ENCODE measurements around the gene TESK2.
"Not testable (repeated sequence)": the region's sequence is repeated elsewhere in the genome, so short reads cannot be mapped to it uniquely, and the experiment has no call there.

TESK2 gene

DNA sequence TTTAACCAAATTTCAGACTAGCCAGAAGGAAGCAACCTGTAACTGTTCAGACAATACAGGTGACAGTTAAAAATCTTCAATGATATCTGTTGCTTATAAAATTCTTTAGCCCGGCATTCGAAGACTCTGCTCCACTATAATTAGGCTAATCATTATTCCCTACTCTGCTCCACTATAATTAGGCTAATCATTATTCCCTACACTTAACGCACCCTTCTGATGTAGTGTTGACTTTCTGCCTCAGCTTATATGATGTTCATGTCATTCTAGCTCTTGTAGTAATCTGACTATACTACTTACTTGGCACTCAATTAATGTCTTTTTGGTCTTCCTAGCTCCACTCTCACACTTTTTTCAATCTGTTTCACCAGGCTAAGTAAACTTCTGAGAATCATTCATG lies 13.3 kb downstream of the TESK2 start:
- DNase-seq (ENCODE audit: insufficient read length, low spot score) (no peak), FAIRE-seq (no peak)

DNA sequence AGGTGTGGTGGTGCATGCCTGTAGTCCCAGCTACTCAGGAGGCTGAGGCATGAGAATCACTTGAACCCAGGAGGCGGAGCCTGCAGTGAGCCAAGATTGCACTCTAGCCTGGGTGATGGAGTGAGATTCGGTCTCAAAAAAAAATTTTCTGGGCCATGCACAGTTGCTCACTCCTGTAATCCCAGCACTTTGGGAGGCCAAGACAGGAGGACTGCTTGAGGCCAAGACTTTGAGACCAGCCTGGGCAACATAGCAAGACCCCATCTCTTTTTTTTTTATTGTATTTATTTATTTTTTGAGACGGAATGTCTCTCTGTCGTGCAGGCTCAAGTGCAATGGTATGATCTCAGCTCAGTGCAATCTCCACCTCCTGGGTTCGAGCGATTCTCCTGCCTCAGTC lies 16.8 kb downstream of the TESK2 start:
- DNase-seq (ENCODE audit: insufficient read length, low spot score) = not testable (repeated sequence)

DNA sequence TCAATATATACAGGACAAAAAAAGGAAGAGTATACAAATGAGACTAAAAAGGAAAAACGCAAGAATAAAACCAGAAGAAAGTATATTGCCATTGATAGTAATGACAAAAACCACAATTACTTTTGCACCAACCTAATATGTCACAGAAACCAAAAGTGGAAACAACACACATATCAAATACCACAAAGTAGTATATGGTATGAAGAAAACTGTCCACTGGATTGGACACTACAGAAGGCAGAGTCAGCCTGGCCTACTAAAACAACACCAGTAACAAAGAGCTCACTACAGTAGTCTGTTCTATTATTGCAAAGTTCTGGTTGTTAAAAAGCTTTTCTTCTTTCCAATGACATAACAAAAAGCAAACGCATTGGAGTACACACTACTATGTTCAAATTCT lies 17.7 kb downstream of the TESK2 start:
- peak; percentile 77 for FAIRE-seq
- no peak for DNase-seq (ENCODE audit: insufficient read length, low spot score)

More for the DNA sequence above, 16.8 kb downstream of the TESK2 start:
- FAIRE-seq = not testable (repeated sequence)

DNA sequence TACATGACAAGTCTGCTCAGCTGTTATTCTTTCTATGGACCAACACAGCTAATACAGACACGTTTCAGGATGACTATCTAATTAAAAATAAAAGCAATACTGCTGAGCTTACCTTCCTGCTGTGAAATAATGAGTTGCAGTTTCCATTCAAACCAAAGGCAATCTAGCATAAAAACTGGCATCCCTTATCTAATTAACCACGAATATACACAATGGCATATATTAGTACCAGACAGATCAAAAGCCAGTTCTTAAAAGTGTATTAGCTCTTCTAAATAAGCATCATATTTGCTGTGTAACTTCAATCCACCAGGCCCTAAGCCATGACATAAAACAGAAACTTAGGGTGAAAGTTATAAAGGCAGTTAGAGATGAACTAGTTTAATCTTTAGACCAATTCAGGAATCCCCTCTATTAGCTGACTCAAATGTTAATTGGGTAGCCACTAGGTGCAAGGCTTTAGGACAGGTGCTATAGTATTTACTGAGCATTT lies 20.6 kb downstream of the TESK2 start:
- DNase-seq (ENCODE audit: insufficient read length, low spot score) (no peak), FAIRE-seq (peak; percentile 84)

DNA sequence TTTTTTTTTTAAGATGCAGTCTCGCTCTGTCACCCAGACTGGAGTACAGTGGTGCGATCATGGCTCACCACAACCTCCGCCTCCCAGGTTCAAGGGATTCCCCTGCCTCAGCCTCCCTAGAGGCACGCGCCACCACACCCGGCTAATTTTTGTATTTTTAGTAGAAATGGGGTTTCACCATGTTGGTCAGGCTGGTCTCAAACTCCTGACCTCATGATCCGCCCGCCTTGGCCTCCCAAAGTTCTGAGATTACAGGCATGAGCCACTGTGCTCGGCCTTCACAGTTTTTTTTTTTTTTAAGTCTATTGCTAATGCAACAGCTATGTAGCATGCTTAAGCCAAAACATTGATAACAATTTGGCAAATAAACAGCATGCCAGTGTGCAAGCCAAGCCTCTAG lies 23.6 kb downstream of the TESK2 start:
- DNase-seq (ENCODE audit: insufficient read length, low spot score) = not testable (repeated sequence)

DNA sequence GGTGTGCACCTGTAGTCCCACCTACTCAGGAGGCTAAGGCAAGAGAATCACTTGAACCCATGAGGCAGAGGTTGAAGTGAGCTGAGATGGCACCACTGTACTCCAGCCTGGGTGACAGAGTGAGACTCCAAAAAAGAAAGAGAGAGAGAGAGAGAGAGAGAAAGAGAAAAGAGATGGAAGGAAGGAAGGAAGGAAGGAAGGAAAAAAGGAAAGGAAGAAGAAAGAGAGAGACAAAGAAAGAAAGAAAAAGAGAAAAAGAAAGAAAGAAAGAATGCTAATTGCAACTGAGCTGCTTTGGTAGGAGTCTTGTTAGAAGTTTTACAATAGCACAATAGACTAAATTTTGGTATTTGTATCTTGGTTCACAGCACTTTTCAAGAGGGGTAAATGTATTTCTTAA lies 25.7 kb downstream of the TESK2 start:
- FAIRE-seq = no peak
- DNase-seq (ENCODE audit: insufficient read length, low spot score) = no peak

More for the DNA sequence above, 23.6 kb downstream of the TESK2 start:
- FAIRE-seq = peak; percentile 44

DNA sequence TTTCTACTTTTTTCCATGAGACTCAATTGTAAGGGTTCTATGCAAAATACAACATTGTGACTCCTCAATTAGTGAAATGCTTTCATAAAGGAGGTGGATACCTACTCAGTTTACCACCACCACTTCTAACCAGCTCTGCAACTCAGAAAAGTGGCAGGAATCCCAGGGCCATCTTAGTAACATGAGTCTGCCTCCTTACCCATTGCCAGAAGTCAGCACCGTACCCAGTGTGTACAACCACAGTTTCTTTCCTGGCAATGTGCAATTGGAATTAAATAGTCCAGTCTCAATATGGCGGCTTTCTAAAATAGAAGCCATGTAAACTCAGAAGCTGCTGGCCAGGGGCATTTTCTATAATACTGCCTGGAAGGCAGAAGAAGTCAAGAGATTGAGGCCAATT lies 32.1 kb downstream of the TESK2 start:
- DNase-seq (ENCODE audit: insufficient read length, low spot score) (no peak), FAIRE-seq (no peak)

DNA sequence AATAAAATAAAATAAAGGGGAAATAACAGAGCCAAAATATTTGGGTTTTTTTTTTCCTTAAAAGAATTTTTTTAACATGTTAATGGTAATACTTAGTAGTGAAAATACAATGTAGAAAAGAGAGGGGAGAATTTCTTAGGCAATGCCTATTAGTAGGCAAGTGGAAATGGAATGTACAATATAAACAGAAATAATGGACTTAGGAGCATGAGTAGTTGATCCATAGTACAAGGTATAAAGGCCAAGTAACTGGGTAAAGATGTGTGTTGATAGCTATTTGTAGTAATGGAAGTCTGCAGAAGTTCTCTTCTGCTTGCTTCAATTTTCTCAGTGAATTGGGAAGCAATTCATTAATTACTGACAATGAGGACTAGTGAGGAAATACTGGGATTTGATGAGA lies 34.4 kb downstream of the TESK2 start:
- no peak for FAIRE-seq
- DNase-seq (ENCODE audit: insufficient read length, low spot score) = no peak

DNA sequence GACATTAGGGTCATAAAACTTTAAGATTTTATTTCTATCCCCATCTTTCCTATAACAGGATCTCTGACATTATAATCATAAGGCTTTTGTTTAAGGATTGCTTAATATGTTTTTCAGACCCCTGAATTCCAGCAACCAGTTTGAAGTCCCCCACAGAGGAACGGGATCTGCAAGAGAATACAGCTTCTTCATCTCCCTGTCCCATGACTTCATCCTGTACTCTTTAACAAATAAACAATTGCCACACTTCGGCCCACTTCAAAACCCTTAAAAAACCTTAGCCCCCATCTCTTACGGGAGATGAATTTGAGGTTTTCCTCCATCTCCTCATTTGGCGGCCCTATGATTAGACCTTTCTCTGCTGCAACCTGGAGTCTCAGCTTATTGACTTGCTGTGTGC lies 35.8 kb downstream of the TESK2 start:
- FAIRE-seq = peak; percentile 69

DNA sequence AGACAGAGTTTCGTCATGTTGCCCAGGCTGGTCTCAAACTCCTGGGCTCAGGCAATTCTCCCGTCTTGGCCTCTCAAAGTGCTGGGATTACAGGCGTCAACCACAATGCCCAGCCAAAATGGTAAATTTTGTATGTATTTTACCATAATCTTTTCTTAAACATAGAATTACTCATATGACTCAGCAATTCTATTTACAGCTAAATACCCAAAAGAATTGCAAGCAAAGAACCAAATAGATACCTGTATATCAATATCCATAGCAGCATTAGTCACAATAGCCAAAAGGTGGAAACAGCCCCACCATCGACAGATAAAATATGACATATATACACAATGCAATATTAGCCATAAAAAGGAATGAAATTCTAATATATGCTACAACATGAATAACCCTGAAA lies 36.5 kb downstream of the TESK2 start:
- DNase-seq (ENCODE audit: insufficient read length, low spot score) (no peak), FAIRE-seq (no peak)

More for the DNA sequence above, 35.8 kb downstream of the TESK2 start:
- DNase-seq (ENCODE audit: insufficient read length, low spot score) = no peak

DNA sequence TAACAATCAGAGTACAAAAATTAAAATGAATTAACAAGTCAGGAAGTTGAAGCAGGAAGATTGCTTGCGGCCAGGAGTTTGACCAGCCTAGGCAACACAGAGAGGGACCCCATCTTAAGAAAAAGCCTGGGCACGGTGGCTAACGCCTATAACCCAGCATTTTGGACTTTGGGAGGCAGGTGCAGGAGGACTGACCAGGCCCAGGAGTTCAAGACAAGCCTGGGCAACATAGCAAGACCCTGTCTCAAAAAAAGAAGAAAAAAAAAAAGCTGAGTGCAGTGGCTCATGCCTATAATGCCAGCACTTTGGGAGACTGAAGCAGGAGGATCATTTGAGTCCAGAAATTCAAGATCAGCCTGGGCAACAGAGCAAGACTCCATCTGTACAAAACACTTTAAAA lies 38.5 kb downstream of the TESK2 start:
- DNase-seq (ENCODE audit: insufficient read length, low spot score) (no peak), FAIRE-seq (no peak)

DNA sequence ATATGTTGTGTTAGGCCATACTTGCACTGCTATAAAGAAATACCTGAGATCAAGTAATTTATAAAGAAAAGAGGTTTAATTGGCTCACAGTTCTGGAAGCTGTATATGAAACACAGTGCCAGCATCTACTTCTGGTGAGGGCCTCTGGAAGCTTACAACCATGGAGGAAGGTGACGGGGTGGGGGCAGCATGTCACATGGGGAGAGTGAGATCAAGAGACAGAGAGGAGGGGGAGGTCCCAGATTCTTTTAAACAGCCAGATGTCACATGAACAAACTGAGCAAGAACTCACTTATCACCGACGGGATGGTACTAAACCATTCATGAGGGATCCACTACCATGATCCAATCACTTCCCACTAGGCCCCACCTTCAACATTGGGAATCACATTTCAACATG lies 42.6 kb downstream of the TESK2 start:
- FAIRE-seq (no peak), DNase-seq (ENCODE audit: insufficient read length, low spot score) (no peak)

DNA sequence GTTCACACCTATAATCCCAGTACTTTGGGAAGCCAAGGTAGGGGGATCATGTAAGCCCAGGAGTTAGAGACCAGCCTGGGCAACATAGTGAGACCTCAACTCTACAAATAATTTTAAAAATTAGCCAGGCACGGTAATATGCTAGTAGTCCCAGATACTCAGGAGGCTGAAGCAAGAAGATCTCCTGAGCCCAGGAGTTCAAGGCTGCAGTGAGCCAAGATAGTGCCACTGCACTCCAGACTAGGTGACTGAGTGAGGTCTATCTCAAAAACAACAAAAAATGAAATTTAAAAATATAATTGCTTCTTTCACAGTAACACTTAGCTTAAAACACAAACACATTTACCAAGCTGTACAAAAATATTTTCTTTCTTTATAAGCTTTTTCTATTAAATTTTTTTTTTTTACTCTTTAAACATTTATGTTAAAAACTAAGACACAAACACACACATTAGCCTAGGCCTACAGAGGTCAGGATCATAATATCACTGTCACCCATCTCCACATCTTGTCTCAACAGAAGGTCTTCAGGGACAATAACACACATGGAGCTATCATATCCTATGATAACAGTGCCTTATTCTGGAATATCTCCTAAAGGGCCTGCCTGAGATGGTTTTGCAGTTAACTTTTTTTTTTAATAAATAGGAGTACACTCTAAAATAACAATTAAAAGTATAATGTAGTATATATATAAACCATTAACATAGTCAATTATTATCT lies 43.9 kb downstream of the TESK2 start:
- DNase-seq (ENCODE audit: insufficient read length, low spot score) = no peak
- no peak for FAIRE-seq

DNA sequence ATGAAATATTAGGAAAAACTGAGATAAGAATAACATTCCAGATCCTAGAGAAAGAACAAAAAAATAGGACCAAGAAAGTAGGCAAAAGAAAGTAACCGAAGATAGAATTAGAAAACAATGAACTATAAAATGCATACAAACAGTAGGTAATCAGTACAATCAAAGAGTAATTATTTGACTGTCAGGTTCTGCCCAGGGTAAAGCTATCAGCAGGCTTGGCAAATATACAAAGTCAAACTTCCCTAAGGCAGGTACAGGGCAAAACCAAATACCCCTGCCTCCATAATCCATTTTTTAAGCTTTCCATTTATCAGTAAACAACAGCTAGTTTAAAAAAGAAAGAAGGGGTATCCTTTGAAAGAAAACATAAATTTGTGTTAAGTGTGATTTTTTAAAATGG lies 44.4 kb downstream of the TESK2 start:
- DNase-seq (ENCODE audit: insufficient read length, low spot score) = no peak
- no peak for FAIRE-seq

DNA sequence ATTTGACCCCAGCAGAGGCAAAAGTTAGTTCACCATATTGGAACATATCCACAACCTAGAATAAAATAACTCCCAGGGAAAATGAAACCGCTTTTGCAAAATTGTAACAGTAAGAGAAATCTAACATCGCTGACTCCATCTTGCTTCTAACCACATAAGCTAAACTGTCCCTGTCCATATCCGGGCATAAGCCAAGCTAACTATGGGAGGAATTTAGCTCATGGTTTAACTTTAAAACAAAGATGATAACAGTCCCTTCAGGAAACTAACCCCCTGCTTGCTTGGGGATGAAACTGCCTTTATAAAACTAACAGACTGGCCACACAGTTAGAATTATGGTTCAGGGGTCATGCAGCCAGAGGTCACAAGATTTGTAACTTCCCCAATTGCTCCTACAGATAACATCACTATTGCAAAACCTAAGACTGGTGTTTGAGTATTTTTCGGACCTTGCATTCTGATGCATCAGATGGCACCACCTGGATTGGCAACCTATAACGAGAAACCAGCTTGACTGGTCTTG lies 46.3 kb downstream of the TESK2 start:
- DNase-seq (ENCODE audit: insufficient read length, low spot score) = no peak
- no peak for FAIRE-seq

DNA sequence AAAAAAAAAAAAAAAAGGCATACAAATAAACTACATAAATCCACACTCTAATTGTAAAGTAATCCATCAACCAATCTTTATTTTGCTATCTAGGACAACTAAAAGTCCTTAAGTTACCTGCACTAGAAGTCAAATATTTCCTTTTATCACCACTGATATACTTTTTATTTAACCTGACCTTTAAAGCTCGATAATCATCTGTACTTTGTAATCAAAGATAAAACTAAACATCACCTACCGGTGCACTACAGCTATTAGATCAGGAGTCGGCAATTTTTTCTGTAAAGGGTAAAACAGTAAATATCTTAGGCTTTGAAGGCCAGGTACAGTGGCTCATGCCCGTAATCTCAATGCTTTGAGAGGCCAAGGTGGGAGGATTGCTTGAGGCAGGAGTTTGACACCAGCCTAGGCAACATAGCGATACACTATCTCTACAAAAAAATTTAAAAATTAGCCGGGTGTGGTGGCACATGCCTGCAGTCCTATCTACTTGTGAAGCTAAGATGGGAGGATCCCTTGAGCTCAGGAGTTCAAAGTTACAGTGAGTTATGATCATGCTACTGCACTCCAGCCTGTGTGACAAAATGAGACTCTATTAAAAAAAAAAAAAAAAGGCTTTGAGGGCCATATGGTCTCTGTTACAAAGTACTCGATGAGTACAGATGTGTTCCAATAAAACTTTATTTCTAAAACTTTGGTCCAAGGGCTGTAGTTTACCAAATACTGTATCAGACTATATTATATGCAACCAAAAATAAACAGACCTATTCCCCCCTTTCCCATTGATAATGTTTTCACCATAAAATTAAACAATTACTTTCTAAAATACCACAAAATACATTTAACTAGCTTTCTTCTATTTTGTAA lies 47.1 kb downstream of the TESK2 start:
- no peak for FAIRE-seq
- no peak for DNase-seq (ENCODE audit: insufficient read length, low spot score)

DNA sequence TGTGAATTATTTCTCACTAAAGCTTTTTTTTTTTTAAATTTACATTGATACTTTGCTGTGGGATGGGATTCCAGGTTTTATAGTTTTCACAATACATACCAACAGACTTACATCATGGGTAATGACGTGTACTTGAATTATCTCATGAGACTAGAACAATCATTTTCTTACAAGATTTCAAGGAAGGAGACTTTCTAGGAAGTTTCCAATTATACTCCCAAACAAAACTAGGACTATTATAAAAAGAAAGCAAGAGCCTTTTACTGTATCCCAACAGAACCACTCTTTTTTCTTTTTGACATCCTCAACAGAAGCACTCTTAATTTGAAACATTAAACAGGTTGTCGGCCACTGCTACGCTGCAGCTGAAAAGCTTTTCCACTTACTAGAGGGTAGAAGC lies 48.7 kb downstream of the TESK2 start:
- DNase-seq (ENCODE audit: insufficient read length, low spot score) = no peak
- FAIRE-seq = no peak

DNA sequence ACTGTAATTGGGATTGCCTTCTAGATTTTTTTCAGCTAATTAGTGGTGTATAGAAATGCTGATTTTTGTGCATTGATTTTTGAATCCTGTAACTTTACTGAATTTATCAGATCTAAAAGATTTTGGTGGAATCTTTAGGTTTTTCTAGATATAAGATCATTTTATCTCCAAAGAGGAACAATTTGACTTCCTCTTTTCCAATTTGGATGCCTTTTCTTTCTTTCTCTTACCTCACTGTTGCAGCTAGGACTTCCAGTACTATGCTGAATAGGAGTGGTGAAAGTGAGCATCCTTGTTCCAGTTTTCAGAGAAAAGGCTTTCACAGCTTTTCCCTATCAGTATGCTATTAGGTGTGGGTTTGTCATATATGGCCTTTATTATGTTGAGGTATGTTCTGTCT lies 53.6 kb downstream of the TESK2 start:
- no peak for FAIRE-seq
- DNase-seq (ENCODE audit: insufficient read length, low spot score) = no peak

DNA sequence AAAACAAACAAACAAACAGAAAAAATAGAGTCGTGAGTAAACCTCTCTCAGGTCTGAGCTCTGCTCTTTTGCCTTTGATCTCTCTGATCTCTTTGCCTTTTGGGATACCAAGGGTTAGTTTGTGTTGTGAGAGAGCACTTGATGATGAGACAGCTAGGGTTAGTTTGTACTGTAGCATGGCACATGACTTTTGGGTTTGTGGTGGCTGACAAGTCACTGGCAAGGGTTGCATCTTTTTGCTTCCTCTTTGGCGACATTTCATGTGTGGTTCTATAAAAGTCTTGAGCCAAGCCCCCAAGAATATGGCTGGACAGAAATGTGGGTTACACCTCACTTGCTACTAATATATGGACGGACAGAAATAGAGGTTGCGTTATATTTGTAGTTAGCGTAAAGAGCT lies 60.5 kb downstream of the TESK2 start:
- FAIRE-seq (no peak), DNase-seq (ENCODE audit: insufficient read length, low spot score) (no peak)

DNA sequence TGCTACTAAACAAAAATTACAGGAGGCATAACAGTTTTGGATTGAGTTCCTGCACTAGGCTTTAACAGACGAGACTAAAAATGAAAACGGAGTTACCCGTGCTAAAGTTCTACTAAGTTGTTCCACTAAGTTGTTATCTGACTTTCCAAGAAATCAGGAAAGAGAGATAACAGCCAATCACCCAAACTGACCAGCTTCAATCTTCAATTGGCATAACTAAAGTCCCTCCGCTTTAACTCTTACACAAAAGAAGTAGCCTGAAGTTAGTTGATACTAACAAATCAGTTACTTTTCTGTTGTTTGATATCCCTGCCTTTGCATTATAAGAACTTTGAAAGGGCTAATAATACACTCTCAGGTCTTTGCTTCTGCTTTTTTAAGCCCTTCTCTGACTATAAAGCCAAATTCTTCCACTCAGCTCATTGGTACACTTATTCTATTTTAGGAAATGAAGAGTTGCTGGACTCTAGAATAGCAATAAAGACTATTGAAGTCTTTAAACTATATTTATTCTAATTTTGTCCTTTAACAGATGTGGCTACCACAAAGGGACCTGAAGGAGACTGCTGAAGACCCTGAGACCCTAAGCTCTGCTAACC lies 61.3 kb downstream of the TESK2 start:
- FAIRE-seq (no peak), DNase-seq (ENCODE audit: insufficient read length, low spot score) (no peak)

Data from GM19239 (cell line).